GM12878 (cell line): ENCODE measurements around the gene RAN. TPM values are rescaled to one million over a fixed set of nuclear protein-coding genes. Genes with fewer than 3 reads are reported as not detected.

Experiments
- ATF7 ChIP-seq: fragments of 450-650 bp; IDR thresholded peaks from 2 replicates; pipeline ENCODE4 v1.6.1; 2016; ENCODE audit warnings: low read depth, mild to moderate bottlenecking
- BMI1 ChIP-seq: fragments of 450-650 bp; IDR thresholded peaks from 2 replicates; pipeline ENCODE4 v1.6.1; 2016; ENCODE audit warnings: mild to moderate bottlenecking, moderate library complexity, borderline replicate concordance
- CHD2 ChIP-seq: IDR thresholded peaks from 2 replicates; pipeline ENCODE4 v1.6.1; 2011; ENCODE audit warnings: low read depth, low read length, improper control_type of control experiment, borderline replicate concordance
- E2F8 ChIP-seq: fragments of 450-650 bp; IDR thresholded peaks from 2 replicates; pipeline ENCODE4 v1.6.1; 2018; ENCODE audit warnings: mild to moderate bottlenecking, low read depth, moderate library complexity; ENCODE audit not compliant: partially characterized antibody
- JUNB ChIP-seq: IDR thresholded peaks from 2 replicates; pipeline ENCODE4 v1.6.1; 2016; ENCODE audit warnings: antibody characterized with exemption, mild to moderate bottlenecking
- KLF5 ChIP-seq: fragments of 450-650 bp; IDR thresholded peaks from 2 replicates; pipeline ENCODE4 v1.6.1; 2014; ENCODE audit warnings: mild to moderate bottlenecking; ENCODE audit not compliant: partially characterized antibody
- MAX ChIP-seq: IDR thresholded peaks from 2 replicates; pipeline ENCODE4 v1.6.1; 2012; ENCODE audit warnings: low read depth, low read length, improper control_type of control experiment
- NKRF ChIP-seq: fragments of 450-650 bp; conservative IDR thresholded peaks from 2 replicates; pipeline ENCODE4 v1.6.1; 2017; ENCODE audit warnings: mild to moderate bottlenecking, moderate library complexity
- NR2C2 ChIP-seq: IDR thresholded peaks from 2 replicates; pipeline ENCODE4 v1.6.1; 2011; ENCODE audit warnings: borderline replicate concordance, low read depth; ENCODE audit not compliant: control insufficient read depth, insufficient read length
- NRF1 ChIP-seq: conservative IDR thresholded peaks from 2 replicates; pipeline ENCODE4 v1.6.1; 2011; ENCODE audit warnings: mild to moderate bottlenecking, low read depth, low read length, improper control_type of control experiment
- PAX8 ChIP-seq: fragments of 450-650 bp; IDR thresholded peaks from 2 replicates; pipeline ENCODE4 v1.6.1; 2017; ENCODE audit warnings: mild to moderate bottlenecking, moderate library complexity
- POLR2A ChIP-seq: IDR thresholded peaks from 2 replicates; pipeline ENCODE4 v1.6.1; 2011; ENCODE audit warnings: low read depth, mild to moderate bottlenecking, low read length
- RB1 ChIP-seq: fragments of 450-650 bp; formaldehyde crosslinking; IDR thresholded peaks from 2 replicates; pipeline ENCODE4 v1.6.1; 2017; ENCODE audit warnings: mild to moderate bottlenecking, borderline replicate concordance
- RELA ChIP-seq: fragments of 450-650 bp; IDR thresholded peaks from 2 replicates; pipeline ENCODE4 v1.8.0; 2014; ENCODE audit warnings: borderline replicate concordance; ENCODE audit not compliant: partially characterized antibody
- RUNX3 ChIP-seq: IDR thresholded peaks from 2 replicates; pipeline ENCODE4 v1.6.1; 2012; ENCODE audit warnings: low read length, inconsistent platforms
- SIN3A ChIP-seq: IDR thresholded peaks from 2 replicates; pipeline ENCODE4 v1.6.1; 2012; ENCODE audit warnings: low read depth, low read length, improper control_type of control experiment
- SMAD1 ChIP-seq: fragments of 450-650 bp; IDR thresholded peaks from 2 replicates; pipeline ENCODE4 v1.6.1; 2018; ENCODE audit warnings: mild to moderate bottlenecking, low read depth; ENCODE audit not compliant: partially characterized antibody
- SMARCA5 ChIP-seq: fragments of 450-650 bp; IDR thresholded peaks from 2 replicates; pipeline ENCODE4 v1.6.1; 2017; ENCODE audit warnings: mild to moderate bottlenecking
- SREBF1 ChIP-seq: IDR thresholded peaks from 2 replicates; pipeline ENCODE4 v1.6.1; 2012; ENCODE audit warnings: mild to moderate bottlenecking, low read length
- SRF ChIP-seq, 2 experiments: IDR thresholded peaks; 2 replicates each; pipeline ENCODE4 v1.6.1; 2011; ENCODE audit warnings: low read depth in 2 of 2, low read length in 2 of 2, mild to moderate bottlenecking in 1 of 2, moderate library complexity in 1 of 2
- STAT1 ChIP-seq: fragments of 450-650 bp; conservative IDR thresholded peaks from 2 replicates; pipeline ENCODE4 v1.6.1; 2014; ENCODE audit warnings: antibody characterized with exemption, mild to moderate bottlenecking
- ZBTB4 ChIP-seq: fragments of 450-650 bp; formaldehyde crosslinking; IDR thresholded peaks from 2 replicates; pipeline ENCODE4 v1.4.0; 2022; ENCODE audit warnings: mild to moderate bottlenecking, moderate library complexity
- ZNF24 ChIP-seq: fragments of 450-650 bp; IDR thresholded peaks from 2 replicates; pipeline ENCODE4 v1.6.1; 2017; ENCODE audit warnings: antibody characterized with exemption, mild to moderate bottlenecking
- ZNF274 ChIP-seq: IDR thresholded peaks from one replicate; pipeline ENCODE4 v1.8.0; 2011; ENCODE audit not compliant: insufficient read length, insufficient read depth
- polyA plus RNA-seq, 11 experiments: library from polyadenylated mRNA; depleted of rRNA in 4 of 11; unstranded in 6 of 11; stranded (reverse) in 5 of 11; fragments of >200 nt; fragmentation: Nextera tagmentation in 4 of 11; fragmentation: Illumina TruSeq in 1 of 11; extraction: Ambion mirVana in 4 of 11; extraction: Trizol in 1 of 11; gene quantifications; 1 replicate in 1 of 11; 2 replicates in 10 of 11; pipeline versions ENCODE4 v1.2.1 to v1.2.3, GENCODE V29; 2011 to 2016; ENCODE audit warnings: inconsistent platforms in 2 of 11, missing spikeins in 2 of 11, low read depth in 1 of 11
- total RNA-seq, 4 experiments: library from RNA; depleted of rRNA in 3 of 4; stranded (reverse); fragments of >200 nt in 3 of 4; fragmentation: Illumina TruSeq in 1 of 4; extraction: Trizol in 1 of 4; gene quantifications; 2 replicates each; pipeline versions ENCODE4 v1.2.1 to v1.2.3, GENCODE V29; 2013 to 2021

The RAN gene
- total and polyA plus RNA-seq, 10 of the 15 experiments (the other 5 are each of a cell fraction or from before 2014, with no cell fraction given), result 1,598 to 3,769 (median 2,845) TPM

- TF ChIP-seq E2F8 (no peak), JUNB (peak; percentile 77), NKRF (no peak; the same call in 1 of the 2 replicates), MAX (peak; percentile 84), RB1 (no peak), ZNF24 (no peak), RELA (no peak), SIN3A (peak; percentile 80), PAX8 (no peak), NR2C2 (no peak), KLF5 (no peak), NRF1 (no peak), ATF7 (peak; percentile 45; the same call in 1 of the 2 replicates), SMARCA5 (peak; percentile 82; the same call in 1 of the 2 replicates), POLR2A (no peak), STAT1 (no peak), CHD2 (0 out of 2 replicates have a peak, but pooled peaks have one; percentile 52), BMI1 (no peak), SRF (IDR thresholded peaks at IDR 0.05; ENCODE audit: low read depth in 2 of 2, low read length in 2 of 2) (no peak), RUNX3 (peak; percentile 10; the same call in 1 of the 2 replicates), SMAD1 (no peak), ZBTB4 (no peak), SREBF1 (no peak), ZNF274 (no peak)
Measured at GRCh38 chr12:130880411-130880885, 8.6 kb downstream of the RAN start (continued).
